K562 (cell line): Measurements from ENCODE around the gene TM7SF3. TPM values are rescaled to one million over a fixed set of nuclear protein-coding genes. Genes with fewer than 3 reads are reported as not detected.
A peak's percentile ranks its signal among the peaks of the same experiment; 100 is the strongest.

Source experiments
- AFF1 ChIP-seq, 2 experiments: fragments of 450-650 bp; IDR thresholded peaks; 2 replicates each; pipeline ENCODE4 v1.6.1; 2018; ENCODE audit warnings: mild to moderate bottlenecking in 2 of 2, low read depth in 1 of 2; ENCODE audit not compliant: partially characterized antibody in 2 of 2
- ARHGAP35 ChIP-seq: fragments of 450-650 bp; IDR thresholded peaks from 2 replicates; pipeline ENCODE4 v1.6.1; 2018; ENCODE audit not compliant: partially characterized antibody
- BHLHE40 ChIP-seq: IDR thresholded peaks from 2 replicates; pipeline ENCODE4 v1.6.1; 2011; ENCODE audit warnings: low read length, improper control_type of control experiment
- ELK1 ChIP-seq: sonication (generic); formaldehyde crosslinking; IDR thresholded peaks from 2 replicates; pipeline ENCODE4 v1.8.1; 2022; ENCODE audit warnings: missing genetic modification reagents
- HLTF ChIP-seq: fragments of 450-650 bp; IDR thresholded peaks from 2 replicates; pipeline ENCODE4 v1.6.1; 2016
- POLR3A ChIP-seq: IDR thresholded peaks from 2 replicates; pipeline ENCODE4 v1.6.1; 2011; ENCODE audit warnings: borderline replicate concordance, mild to moderate bottlenecking, moderate library complexity; ENCODE audit not compliant: insufficient read length, insufficient read depth; ENCODE audit errors: extremely low read depth
- POU5F1 ChIP-seq: fragments of 150-350 bp; IDR thresholded peaks from 2 replicates; pipeline ENCODE4 v1.6.1; 2014; ENCODE audit warnings: borderline replicate concordance, low read length, low read depth, mild to moderate bottlenecking; ENCODE audit not compliant: partially characterized antibody
- RBM14 ChIP-seq: fragments of 200-400 bp; formaldehyde crosslinking; IDR thresholded peaks from 2 replicates; pipeline ENCODE4 v1.6.1; 2018; ENCODE audit warnings: low read depth, mild to moderate bottlenecking, low read length, moderate library complexity, borderline replicate concordance; ENCODE audit not compliant: insufficient read depth
- RCOR1 ChIP-seq, 2 experiments: IDR thresholded peaks; 2 replicates each; pipeline ENCODE4 v1.6.1; 2012; ENCODE audit warnings: low read depth in 2 of 2, low read length in 2 of 2, borderline replicate concordance in 1 of 2, improper control_type of control experiment in 1 of 2
- TCF15 ChIP-seq: fragments of 250-450 bp; sonication (Bioruptor Pico); IDR thresholded peaks from 2 replicates; pipeline ENCODE4 v1.8.0; 2022; ENCODE audit warnings: moderate library complexity, mild to moderate bottlenecking, inconsistent platforms
- XRCC4 ChIP-seq: IDR thresholded peaks from one replicate; pipeline ENCODE4 v1.6.1; 2011; ENCODE audit not compliant: insufficient read depth, insufficient read length; ENCODE audit errors: extremely low read depth
- ZBTB5 ChIP-seq: fragments of 450-650 bp; IDR thresholded peaks from 2 replicates; pipeline ENCODE4 v1.6.1; 2017; ENCODE audit warnings: antibody characterized with exemption
- ZNF133 ChIP-seq: fragments of 250-450 bp; sonication (Bioruptor Pico); IDR thresholded peaks from 2 replicates; pipeline ENCODE4 v1.4.0; 2020; ENCODE audit warnings: mild to moderate bottlenecking
- ZNF175 ChIP-seq: fragments of 200-800 bp; sonication (Bioruptor generic); IDR thresholded peaks from 2 replicates; pipeline ENCODE4 v1.6.1; 2016; ENCODE audit warnings: low read depth, mild to moderate bottlenecking, missing genetic modification characterization, missing compliant biosample characterization
- ZNF212 ChIP-seq: fragments of 450-650 bp; formaldehyde crosslinking; IDR thresholded peaks from 2 replicates; pipeline ENCODE4 v1.4.0; 2020; ENCODE audit warnings: mild to moderate bottlenecking
- polyA plus RNA-seq, 8 experiments: library from polyadenylated mRNA; depleted of rRNA in 4 of 8; stranded (reverse) in 5 of 8; unstranded in 3 of 8; fragments of >200 nt; fragmentation: Nextera tagmentation in 2 of 8; fragmentation: Illumina TruSeq in 1 of 8; extraction: Ambion mirVana in 2 of 8; extraction: Trizol in 1 of 8; gene quantifications; 2 replicates each; pipeline versions ENCODE4 v1.2.1 to v1.2.3, GENCODE V29; 2011 to 2014; ENCODE audit warnings: inconsistent platforms in 1 of 8, missing spikeins in 1 of 8
- total RNA-seq, 7 experiments: library from RNA; depleted of rRNA in 6 of 7; stranded (reverse); fragments of >200 nt in 6 of 7; fragmentation: Illumina TruSeq in 2 of 7; extraction: Trizol in 2 of 7; gene quantifications; 2 replicates each; pipeline versions ENCODE4 v1.2.1 to v1.2.3, GENCODE V29; 2011 to 2021; ENCODE audit warnings: low replicate concordance in 1 of 7
- TF ChIP-seq, protein P1 (sequence below): fragments of 250-450 bp; sonication (Bioruptor Pico); IDR thresholded peaks from 2 replicates; pipeline ENCODE4 v1.4.0; 2020; ENCODE audit warnings: mild to moderate bottlenecking, moderate library complexity, borderline replicate concordance

The TM7SF3 gene
- total and polyA plus RNA-seq, 9 of the 15 experiments (the other 6 are each of a cell fraction or from before 2014, with no cell fraction given) = 9.3 to 90.4 (median 24.8) TPM

GRCh38 chr12:27014085-27014858, at the start of gene TM7SF3 (continued):
- TF ChIP-seq ZBTB5 (no peak), ELK1 (CRISPR knock-in tag) (no peak), RBM14 (no peak), XRCC4 (no peak), ZNF212 (CRISPR knock-in tag) (no peak), ARHGAP35 (no peak), ZNF175 (CRISPR knock-in tag) (0 out of 2 replicates have a peak, but pooled peaks have one; percentile 33), ZNF133 (CRISPR knock-in tag) (no peak), POLR3A (no peak), TCF15 (CRISPR knock-in tag) (no peak), AFF1 (IDR thresholded peaks at IDR 0.05; ENCODE audit: low read depth in 1 of 2, partially characterized antibody in 2 of 2) (no peak), BHLHE40 (peak; percentile 82), POU5F1 (no peak), HLTF (no peak), RCOR1 (IDR thresholded peaks at IDR 0.05; ENCODE audit: borderline replicate concordance in 1 of 2, low read depth in 2 of 2, low read length in 2 of 2) (no peak; a peak in 2 of 4 replicates)
- TF ChIP-seq, protein P1, sequence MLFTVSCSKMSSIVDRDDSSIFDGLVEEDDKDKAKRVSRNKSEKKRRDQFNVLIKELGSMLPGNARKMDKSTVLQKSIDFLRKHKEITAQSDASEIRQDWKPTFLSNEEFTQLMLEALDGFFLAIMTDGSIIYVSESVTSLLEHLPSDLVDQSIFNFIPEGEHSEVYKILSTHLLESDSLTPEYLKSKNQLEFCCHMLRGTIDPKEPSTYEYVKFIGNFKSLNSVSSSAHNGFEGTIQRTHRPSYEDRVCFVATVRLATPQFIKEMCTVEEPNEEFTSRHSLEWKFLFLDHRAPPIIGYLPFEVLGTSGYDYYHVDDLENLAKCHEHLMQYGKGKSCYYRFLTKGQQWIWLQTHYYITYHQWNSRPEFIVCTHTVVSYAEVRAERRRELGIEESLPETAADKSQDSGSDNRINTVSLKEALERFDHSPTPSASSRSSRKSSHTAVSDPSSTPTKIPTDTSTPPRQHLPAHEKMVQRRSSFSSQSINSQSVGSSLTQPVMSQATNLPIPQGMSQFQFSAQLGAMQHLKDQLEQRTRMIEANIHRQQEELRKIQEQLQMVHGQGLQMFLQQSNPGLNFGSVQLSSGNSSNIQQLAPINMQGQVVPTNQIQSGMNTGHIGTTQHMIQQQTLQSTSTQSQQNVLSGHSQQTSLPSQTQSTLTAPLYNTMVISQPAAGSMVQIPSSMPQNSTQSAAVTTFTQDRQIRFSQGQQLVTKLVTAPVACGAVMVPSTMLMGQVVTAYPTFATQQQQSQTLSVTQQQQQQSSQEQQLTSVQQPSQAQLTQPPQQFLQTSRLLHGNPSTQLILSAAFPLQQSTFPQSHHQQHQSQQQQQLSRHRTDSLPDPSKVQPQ (CRISPR knock-in tag) = no peak
